GM19467 (cell line): Measurements from ENCODE around the gene ISLR.
"Not testable (repeated sequence)": the region's sequence is repeated elsewhere in the genome, so short reads cannot be mapped to it uniquely, and the experiment has no call there.

ENCODE experiments used
- ATAC-seq: cut with Tn5 transposase; IDR thresholded peaks from one replicate; pipeline ENCODE4 v1.9.1; 2021; ENCODE audit warnings: mild to moderate bottlenecking, moderate library complexity; ENCODE audit not compliant: unreplicated experiment

The ISLR gene

DNA sequence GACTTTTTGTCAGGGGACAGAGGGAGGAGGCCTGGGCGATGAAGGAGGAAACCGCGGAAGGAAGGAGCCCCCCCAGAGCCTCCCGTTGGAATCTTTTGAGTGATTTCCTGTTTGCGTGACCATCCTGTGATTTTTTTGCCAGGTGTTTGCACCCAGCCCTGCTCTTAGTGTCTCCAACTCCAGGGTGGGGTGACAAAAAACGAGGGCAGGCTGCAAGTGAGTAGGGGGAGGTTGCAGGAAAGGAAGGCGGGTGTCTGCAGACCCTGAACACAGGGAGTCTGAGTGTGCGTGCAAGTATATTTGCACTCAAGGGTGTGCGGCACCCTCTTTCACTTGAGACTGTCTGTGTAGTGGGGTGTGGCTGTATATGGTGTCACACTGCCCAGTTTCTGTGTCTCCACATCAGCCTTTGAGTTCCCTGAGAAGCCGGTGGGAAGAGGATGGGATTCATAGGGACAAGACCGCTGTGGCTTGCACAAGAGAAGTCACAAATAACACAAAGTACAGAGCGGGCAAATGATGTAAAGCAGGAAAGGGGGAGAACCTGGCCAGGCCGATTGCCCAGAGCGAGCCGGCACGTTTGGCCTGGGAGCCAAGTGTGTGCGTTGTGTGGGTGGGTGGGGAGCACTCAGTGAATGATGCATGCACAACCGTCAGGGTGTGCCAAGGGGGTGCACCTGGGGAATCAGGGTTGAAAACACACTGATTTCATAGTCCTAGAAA, 36.5 kb upstream of the ISLR start:
- ATAC-seq, result no peak

DNA sequence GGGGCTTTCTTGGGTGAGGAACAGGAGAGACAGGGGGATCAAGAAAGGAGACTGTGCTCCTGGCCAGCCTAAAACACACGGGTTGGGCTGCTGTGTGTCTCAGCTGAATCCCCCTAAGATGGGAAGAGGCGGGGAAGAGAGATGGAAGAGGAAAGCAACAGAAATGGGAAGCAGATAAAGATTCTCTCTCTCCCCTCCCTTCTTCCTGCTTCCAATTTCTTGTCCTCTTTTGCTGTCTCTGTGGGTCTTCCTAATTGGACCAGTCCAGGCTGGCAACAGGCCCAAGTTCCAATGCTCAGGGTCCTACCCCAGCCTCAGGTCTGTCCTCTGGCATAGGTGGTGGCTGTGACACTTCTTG, 36.0 kb upstream of the ISLR start:
- no peak for ATAC-seq

DNA sequence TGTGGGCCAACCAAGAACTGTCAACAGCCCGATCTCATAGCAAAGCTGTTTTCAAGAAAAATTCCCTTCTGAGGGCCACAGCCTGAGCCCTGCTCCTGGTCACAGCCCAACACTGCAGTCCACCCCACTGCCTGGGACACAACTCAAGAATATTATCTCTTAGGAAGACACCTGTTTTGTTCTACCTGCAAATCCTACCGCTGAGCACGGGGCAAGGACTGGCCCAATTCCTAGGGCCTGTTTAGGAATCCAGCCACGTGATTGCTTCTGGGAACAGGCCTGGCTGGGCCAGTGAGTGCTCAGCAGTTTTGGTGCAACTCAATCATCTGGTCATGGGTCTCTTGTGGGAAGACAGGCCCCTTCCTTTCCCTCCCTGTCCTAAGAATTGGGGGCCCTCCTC, 34.9 kb upstream of the ISLR start:
- no peak for ATAC-seq

DNA sequence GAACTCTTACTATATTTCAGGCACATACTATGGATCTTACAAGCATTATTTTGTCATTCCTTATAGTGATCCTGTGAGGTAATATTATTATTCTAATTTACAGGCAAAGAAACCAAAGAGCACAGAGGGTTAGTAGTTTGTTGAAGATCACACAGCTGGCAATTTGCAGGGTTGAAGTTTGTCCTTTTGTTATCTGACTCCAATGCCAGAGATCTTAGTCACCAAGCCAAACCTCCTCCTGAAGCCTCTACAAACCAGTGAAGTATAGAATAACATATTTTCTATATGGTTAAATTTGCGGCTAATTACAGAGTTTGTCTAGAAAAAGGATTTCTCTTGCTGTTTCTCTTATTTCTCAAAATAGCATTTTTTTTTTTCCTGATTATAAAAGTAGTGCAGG, 31.9 kb upstream of the ISLR start:
- ATAC-seq, result no peak

DNA sequence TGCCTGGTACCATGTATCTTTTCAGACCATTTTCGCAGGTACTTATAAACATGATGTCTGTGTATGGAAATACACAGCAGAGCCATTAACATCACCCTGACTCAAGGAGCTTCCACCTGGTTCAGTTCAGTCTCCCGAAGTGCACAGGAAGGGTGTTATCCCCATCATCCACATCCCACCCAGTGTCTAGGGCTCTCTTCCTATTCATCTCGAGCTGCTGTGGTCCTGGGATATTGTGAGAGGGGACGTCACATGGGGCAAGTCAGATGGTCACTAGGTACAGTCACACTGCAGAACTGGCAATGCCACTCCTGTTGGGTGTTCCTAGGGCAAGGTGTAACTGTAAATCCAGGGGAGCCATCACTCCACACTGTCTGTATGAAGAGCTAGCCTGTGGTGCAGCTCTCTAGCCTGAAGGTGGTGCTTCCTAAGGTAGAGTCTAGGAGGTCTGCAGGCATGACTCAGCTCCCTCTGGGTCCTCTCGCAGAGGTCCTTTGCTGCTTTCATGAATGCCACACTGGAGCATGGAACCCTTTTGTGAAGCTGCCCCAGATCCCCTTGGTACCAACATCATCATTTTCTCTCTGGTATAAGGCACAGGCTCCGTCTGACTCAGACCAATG, 29.2 kb upstream of the ISLR start:
- no peak for ATAC-seq

DNA sequence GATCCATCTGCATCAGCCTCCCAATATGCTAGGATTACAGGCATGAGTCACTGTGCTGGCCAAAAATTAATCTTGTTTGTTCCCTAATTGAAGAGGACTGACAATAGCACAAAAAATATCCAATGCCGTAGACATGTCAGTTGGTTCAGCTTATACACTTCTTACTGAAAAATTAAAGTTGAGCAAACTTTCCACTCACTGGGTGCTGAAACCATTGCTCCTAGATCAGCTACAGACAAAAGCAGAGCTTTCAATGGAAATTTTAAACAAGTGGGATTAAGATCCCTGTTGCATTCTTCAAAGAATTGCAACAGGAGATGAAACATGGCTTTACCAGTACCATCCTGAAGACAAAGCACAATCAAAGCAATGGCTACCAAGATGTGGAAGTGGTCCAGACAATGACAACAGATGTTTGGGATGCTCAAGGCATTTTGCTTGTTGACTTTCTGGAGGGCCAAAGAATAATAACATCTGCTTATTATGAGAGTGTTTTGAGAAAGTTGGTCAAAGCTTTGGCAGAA, 27.2 kb upstream of the ISLR start:
- ATAC-seq, result no peak

DNA sequence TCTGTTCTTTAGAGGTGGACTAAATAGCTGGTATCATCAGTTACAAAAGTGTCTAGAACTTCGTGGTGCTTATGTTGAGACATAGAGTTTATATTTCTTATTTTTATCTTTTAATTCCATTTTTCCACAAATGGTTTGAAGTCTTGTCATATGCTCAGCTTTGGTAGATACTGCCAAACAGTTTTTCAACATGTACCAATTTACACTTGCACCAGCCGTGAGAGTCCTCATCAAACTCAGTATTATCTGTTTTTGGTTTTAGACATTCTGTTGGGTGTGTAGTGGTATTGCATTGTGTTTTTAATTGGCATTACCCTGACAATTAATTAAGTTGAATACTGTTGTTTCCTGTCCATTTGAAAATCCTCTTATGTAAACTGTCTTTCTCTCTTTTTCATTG, 26.5 kb upstream of the ISLR start:
- no peak for ATAC-seq

DNA sequence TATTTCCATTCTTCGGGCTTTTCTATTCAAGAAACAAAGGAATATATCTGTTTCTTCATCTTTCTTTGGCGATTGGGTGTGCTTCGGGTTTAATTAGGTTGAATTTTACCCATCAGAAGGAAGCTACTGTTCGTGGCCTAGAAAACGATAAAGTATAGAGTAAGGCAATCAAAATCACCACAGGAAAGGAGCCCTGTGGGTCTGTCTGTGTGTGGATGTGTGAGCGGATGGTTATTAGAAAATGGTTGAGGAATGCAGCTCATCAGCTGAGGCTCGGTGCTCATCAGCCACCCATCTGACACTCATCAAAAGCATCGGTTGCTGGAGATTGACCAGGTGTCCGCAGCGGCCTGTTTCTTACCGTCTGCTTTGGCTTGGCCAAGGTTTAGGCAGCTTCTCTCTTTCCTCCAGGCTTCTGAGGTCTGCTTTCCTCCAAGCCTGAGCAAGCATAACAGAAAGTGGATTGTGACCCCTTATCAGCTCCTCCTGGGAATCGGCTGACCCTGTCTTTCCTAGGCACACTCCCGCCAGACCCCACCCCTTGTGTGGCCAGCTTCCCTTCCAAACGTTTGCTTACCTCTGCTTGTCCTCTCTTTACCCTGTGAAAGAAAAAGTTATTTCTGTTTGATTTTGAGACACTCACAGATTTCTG, 17.6 kb upstream of the ISLR start:
- ATAC-seq, result no peak

DNA sequence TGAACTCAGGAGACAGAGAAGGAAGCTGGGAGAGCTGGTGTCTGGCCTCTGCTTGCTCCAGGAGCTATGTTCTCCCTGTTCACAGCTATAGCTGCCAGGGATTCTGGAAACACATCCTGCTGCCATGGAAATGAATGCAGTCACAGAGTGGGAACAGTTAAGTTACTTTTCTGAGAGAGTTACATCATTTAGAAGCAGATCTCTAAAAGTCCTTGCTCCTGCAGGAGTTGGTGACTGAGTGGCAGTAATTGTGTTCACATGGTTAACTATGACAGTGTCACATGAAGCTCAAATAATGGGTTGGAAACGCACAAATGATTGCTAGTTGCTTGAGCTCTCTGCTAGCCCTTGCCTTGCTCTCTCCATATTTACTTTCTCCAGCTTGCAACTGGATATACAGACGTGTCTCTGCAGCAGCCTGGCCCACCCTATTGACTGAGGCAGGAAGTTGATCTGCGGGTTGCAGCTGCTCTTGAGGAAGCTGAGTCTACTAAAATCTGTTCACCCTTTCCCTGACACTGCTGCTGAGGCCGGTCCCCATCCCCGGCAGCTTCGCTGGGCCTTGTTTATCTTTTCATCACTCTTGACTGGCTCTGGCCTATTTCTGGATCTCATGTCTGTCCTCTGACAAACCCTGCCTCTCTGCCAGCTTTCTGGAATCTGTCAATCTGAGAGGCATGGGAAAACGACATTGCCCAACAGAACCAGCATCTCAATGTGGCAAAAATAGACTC, 16.7 kb upstream of the ISLR start:
- no peak for ATAC-seq

DNA sequence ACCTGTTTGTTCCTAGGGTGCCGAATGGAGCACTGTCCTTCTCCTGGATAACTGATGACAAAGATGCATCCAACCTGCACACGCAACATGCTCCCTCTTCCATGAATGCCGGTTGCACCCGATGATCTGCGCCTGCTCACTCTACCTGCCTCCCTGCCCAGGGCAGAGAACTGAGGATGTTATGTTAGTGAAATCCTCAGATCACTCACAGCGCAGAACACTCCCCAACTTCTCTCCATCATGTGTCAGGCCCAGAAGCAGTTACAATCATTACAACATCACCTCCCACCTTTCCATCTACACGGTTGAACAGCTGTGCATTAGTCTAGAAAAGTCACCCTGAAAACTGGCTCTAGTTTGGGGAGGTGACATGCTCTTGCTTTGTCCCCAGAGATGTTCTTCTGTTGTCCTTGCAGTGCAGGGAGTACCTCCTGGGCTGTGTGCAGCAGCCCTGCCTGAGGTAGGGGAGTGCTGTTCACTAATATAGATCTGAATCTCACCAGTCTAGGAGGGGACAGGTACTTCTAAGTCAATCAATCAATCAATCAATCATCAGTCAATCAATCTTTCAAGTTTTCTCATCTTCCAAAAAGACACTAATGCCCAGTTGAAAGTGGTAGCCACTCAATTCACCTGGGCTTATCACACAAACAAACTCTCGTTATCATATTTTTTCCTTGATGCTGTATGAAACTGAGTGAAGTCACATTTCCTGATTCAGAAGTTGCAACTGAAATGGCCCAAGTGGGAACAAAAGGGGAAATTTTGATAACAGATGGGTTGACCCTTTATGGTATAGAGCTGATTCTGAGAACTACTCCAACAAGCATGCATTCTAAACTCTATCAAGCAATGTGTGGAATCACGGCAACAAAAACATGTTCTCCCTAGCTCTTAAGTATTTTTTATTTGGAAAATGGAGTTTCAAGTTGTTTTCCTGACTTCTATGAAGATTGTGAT, 15.4 kb upstream of the ISLR start:
- ATAC-seq, result no peak

DNA sequence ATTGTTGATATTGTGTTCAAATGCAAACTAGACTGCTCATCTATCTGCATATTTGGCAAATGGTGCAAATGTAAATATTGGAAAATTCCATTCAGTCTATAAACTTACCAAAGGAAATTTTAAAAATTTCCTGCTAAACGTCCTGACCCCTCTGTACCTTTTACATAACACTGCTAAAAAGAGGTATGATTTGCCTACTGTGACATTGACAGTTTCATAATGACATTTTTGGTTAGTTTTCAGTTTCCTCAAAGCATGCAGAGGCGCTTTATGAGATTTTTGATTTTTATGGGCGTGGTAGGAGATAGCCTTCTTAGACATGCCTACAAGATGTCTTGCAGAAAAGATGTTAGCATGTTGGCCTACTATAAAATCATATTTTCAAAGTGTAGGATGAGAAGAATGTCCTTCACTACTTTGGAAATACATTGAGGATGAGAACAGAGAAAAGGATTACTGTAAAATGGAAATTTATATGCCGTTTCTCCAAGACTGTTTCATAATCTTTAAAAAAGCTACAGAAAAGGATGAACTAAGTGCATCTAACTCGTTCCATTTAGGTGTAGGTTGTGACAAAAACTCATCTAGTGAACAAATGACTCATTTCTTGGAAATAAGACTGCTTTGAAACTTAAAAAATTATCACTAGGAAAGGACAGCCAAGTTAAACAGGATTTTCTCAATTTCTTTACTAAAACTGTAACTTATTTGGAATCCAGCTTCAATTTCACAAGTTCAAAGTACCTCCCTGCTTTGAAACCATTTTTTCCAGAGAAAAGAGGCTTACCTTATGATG, 14.5 kb upstream of the ISLR start:
- ATAC-seq, result peak; percentile 58

DNA sequence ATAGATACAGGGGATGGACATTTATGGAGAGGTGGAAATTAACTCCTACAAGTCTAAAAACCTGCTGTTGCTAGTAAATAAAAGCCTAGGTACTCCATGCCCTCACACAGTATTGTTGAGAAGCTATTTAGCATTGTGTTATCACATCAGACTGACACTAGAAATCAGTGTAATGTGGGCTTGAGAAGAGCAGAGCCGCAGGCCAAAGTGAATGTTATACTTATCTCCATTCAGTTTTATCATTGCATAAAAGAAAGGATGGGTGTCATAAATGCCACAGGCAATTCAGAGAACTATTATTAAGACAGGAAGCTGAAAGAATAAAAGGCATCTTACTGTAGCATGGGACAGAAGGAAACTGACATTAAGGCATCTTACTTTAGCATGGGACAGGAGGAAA, 13.7 kb upstream of the ISLR start:
- ATAC-seq, result no peak

DNA sequence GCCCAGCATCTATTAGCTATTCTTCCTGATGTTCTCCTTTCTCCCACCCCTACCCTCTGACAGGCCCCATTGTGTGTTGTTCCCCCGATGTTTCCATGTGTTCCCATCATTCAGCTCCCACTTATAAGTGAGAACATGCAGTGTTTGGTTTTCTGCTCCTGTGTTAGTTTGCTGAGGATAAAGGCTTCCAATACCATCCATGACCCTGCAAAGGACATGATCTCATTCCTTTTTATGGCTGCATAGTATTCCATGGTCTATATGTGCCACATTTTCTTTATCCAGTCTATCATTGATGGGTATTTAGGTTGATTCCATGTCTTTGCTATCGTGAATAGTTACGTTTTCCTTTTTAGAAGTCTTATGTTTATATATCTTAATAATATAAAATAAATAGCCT, 13.1 kb upstream of the ISLR start:
- ATAC-seq, result not testable (repeated sequence)

DNA sequence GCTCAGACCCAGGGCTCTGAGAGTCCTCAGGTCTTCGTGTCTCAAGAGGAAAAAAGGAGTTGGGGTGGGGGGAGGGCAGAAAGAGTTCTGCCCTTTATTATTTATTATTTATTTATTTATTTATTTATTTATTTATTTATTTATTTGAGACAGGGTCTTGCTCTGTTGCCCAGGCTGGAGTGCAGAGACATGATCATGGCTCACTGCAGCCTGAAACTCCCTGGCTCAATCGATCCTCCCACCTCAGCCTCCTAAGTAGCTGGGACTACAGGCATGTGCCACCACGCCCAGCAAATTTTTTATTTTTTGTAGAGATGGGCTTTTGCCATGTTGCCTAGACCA, 11.3 kb upstream of the ISLR start:
- ATAC-seq, result not testable (repeated sequence)

DNA sequence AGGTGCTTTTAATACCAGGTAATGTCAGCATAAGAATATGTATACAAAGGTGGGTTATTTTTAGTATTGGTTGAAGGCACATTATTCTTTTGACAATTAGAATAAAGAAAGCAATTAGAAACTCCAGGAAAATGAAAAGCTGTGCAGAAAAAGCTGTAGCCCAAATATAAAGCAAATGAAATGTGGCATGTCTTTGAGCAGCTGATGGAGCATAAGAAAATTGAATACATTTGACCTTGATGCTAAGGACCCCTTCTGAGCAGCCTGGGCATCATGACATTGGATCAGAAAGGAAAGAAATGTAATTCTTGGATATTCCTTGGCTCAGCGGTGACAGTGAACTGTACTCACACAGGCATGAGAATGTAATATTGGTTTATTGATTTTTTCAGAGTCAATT, 8.0 kb upstream of the ISLR start:
- no peak for ATAC-seq

DNA sequence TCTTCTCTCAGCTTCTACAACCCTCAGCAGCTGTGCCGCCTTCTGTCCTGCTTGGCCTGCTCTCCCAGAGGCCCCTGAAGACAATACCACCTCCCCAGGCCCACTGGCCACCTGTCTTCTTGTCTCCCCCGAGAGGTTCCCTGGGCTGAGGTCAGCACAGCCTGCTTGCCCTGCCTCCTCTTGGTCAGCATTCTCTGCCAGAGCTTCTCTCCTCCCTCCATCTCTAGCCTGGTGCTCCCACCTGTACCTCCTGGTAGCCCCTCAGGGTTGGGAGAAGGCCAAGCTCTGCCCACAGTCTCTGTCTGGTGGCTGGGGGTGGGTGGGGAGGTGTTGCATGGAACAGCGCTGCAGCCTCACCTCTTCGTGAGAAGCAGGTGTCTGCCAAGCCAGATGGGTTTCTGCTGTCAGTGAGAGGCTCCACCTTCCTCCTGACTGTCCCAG, 5.6 kb upstream of the ISLR start:
- no peak for ATAC-seq

DNA sequence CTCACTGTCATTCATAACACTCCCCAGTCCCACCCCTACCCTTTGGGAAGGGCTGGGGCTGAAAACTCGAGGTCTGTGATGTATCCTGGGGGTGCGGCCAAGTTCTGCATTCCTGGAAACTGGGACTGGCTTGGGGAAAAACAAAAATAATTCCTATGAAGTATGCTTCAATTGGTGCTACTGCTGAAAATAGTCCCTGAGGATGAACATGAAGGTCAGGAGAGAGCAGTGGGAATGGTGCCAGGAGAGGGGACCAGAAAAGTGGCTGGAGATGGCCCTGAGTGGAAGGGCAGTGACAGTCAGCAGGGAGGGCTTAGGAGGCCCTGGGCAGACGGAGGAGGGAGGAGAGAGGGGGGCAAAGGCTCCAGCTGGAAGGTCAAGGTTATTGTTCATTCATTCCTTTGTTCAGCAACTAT, 4.8 kb upstream of the ISLR start:
- ATAC-seq, result no peak

DNA sequence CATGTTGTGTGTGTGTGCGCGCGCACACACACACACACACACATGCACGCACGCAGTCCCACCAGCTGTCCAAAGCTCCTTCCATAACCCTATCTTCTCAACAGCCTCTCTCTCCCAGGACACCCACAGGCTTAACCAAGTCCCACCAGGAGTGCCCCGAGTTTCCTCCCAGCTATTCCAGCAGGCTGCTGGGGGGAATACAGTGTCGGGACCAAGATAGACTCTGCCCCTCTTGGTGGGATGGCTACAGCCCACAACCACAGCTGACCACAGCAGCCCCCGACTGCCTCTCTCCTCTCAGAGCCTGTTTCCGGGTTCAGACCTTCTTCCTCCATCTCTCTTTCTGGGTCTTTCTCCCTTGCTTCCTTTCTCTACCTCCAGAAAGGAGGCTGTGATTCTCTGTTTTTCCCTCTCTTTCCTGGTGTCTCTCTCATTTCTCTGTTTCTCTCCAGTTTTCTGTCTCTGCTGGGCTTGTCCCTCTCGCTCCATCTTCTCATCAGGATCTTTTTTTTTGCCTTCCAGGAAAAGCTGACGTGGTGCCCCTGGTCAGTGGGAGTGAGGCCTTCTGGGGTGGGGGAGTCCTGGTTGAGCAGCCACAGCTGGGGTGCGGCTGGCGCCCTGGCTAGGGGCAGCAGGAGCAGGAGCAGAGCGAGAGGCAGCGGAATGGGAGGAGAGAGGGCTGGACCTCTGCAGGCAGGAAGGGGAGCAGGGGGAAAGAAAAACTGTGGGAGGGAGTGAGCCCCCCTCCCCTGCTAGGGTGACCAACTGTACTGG, 3.3 kb upstream of the ISLR start:
- ATAC-seq, result no peak
